Endothelial cell of umbilical vein (primary cell): Measurements from ENCODE around the gene SPDL1. TPM values are rescaled to one million over a fixed set of nuclear protein-coding genes. Genes with fewer than 3 reads are reported as not detected.
A peak's percentile ranks its signal among the peaks of the same experiment; 100 is the strongest.

Experiments
- BruUV-seq: library from RNA; stranded (reverse); fragments of 400-500 nt; replicated peaks from 2 replicates; lab custom pipeline; 2021; lab: Mats Ljungman, UMichigan
- CTCF ChIA-PET: fragments of 300-600, 350-600 bp; sonication (Branson Sonifier 250); formaldehyde crosslinking; loops from one replicate; lab custom pipeline; 2021; ENCODE audit warnings: antibody characterized with exemption, inconsistent platforms; lab: Charles Lee
- POLR2A ChIA-PET: fragments of 300-600, 350-600 bp; sonication (Branson Sonifier 250); formaldehyde crosslinking; loops from one replicate; lab custom pipeline; 2021; ENCODE audit warnings: antibody characterized with exemption, inconsistent platforms; lab: Charles Lee
- DNase-seq: peaks from one replicate; pipeline ENCODE4 v3.0.0-alpha.2; 2011; ENCODE audit warnings: low read depth, low spot score
- FAIRE-seq: peaks from 2 replicates; lab custom pipeline; 2011; peaks lifted over from hg19 to GRCh38; lab: Jason Lieb, UNC
- H2AFZ ChIP-seq: 2 replicates; pipeline ENCODE4 v1.6.0; 2012; ENCODE audit warnings: low read depth, low read length, control low read depth, inconsistent platforms
- H3K27ac ChIP-seq: 2 replicates; pipeline ENCODE4 v1.5.1; 2011; ENCODE audit warnings: low read depth, mild to moderate bottlenecking, control low read depth, low read length, moderate library complexity; ENCODE audit not compliant: insufficient read depth
- H3K27me3 ChIP-seq, 2 experiments: 2 replicates each; pipeline versions ENCODE4 v1.6.0 to v1.6.1; 2011; ENCODE audit warnings: low read length in 2 of 2, mixed read lengths in 1 of 2; ENCODE audit not compliant: control insufficient read depth in 2 of 2, insufficient read depth in 2 of 2
- H3K36me3 ChIP-seq, 2 experiments: 2 replicates in 1 of 2; 3 replicates in 1 of 2; pipeline ENCODE4 v1.5.1; 2011; ENCODE audit warnings: low read length in 2 of 2, mild to moderate bottlenecking in 1 of 2, moderate library complexity in 1 of 2; ENCODE audit not compliant: control insufficient read depth in 2 of 2, insufficient read depth in 2 of 2; ENCODE audit errors: extremely low read depth in 1 of 2
- H3K4me1 ChIP-seq: 3 replicates; pipeline ENCODE4 v1.5.1; 2011; ENCODE audit warnings: mild to moderate bottlenecking, low read length; ENCODE audit not compliant: control insufficient read depth, insufficient read depth; ENCODE audit errors: extremely low read depth
- H3K4me2 ChIP-seq: 2 replicates; pipeline ENCODE4 v1.6.1; 2011; ENCODE audit warnings: low read length, control low read depth, mixed read lengths; ENCODE audit not compliant: insufficient read depth
- H3K4me3 ChIP-seq, 3 experiments: fragments of 200-600 bp in 1 of 3; sonication (generic), shearing (Covaris generic) in 1 of 3; replicated peaks in 1 of 3; 2 replicates each; pipeline ENCODE4 v1.5.1; 2011 to 2016; ENCODE audit warnings: control low read depth in 3 of 3, low read length in 3 of 3, mild to moderate bottlenecking in 2 of 3, inconsistent platforms in 1 of 3, low read depth in 1 of 3, moderate library complexity in 1 of 3; ENCODE audit not compliant: insufficient read depth in 1 of 3
- H3K79me2 ChIP-seq: 2 replicates; pipeline ENCODE4 v1.6.0; 2012; ENCODE audit warnings: low read length, inconsistent platforms; ENCODE audit not compliant: control insufficient read depth, insufficient read depth
- H3K9ac ChIP-seq: replicated peaks from 2 replicates; pipeline ENCODE3; 2011; ENCODE audit warnings: low read length, control low read depth; ENCODE audit not compliant: insufficient read depth; ENCODE audit errors: extremely low read depth
- H3K9me1 ChIP-seq: replicated peaks from 3 replicates; pipeline ENCODE4 v1.6.0; 2011; ENCODE audit warnings: mild to moderate bottlenecking, low read length; ENCODE audit not compliant: control insufficient read depth, insufficient read depth; ENCODE audit errors: extremely low read depth
- H3K9me3 ChIP-seq: replicated peaks from 2 replicates; pipeline ENCODE4 v1.5.1; 2012; ENCODE audit warnings: low read length, inconsistent platforms; ENCODE audit not compliant: control insufficient read depth, insufficient read depth
- H4K20me1 ChIP-seq: replicated peaks from 2 replicates; pipeline ENCODE3; 2011; ENCODE audit warnings: mild to moderate bottlenecking, low read length; ENCODE audit not compliant: control insufficient read depth, insufficient read depth; ENCODE audit errors: extremely low read depth
- EZH2 ChIP-seq: IDR thresholded peaks from 2 replicates; pipeline ENCODE4 v1.6.1; 2012; ENCODE audit warnings: borderline replicate concordance, low read depth, mild to moderate bottlenecking, moderate library complexity, low read length, inconsistent platforms; ENCODE audit not compliant: severe bottlenecking
- FOS ChIP-seq: IDR thresholded peaks from 2 replicates; pipeline ENCODE4 v1.6.1; 2011; ENCODE audit warnings: mild to moderate bottlenecking, low read length, moderate library complexity, borderline replicate concordance; ENCODE audit not compliant: insufficient read depth
- GATA2 ChIP-seq: IDR thresholded peaks from 2 replicates; pipeline ENCODE4 v1.7.0; 2011; ENCODE audit warnings: low read depth, mild to moderate bottlenecking, moderate library complexity, mixed read lengths, low read length; ENCODE audit not compliant: insufficient read length, insufficient read depth
- JUN ChIP-seq: IDR thresholded peaks from 2 replicates; pipeline ENCODE4 v1.6.1; 2011; ENCODE audit warnings: borderline replicate concordance, low read depth; ENCODE audit not compliant: insufficient read length, insufficient read depth
- MYC ChIP-seq: IDR thresholded peaks from one replicate; pipeline ENCODE4 v1.6.1; 2011; ENCODE audit warnings: mild to moderate bottlenecking, low read depth, low read length
- POLR2A ChIP-seq: IDR thresholded peaks from 2 replicates; pipeline ENCODE4 v1.6.1; 2012; ENCODE audit warnings: low read depth, mild to moderate bottlenecking, control low read depth, low read length
- POLR2AphosphoS5 ChIP-seq: IDR thresholded peaks from 2 replicates; pipeline ENCODE4 v1.6.1; 2012; ENCODE audit warnings: low read depth, mild to moderate bottlenecking, control low read depth, low read length, moderate library complexity; ENCODE audit not compliant: insufficient read depth
- dilution Hi-C: fragments of 300-500 bp; cut with MboI; formaldehyde crosslinking; loops from one replicate; pipeline ENCODE4 v1.15.0; 2019; ENCODE audit warnings: low sequenced_read_pairs; ENCODE audit not compliant: extremely low pct_ligation_motif_present
- intact Hi-C: fragments of 100-400 bp; cut with micrococcal nuclease; formaldehyde crosslinking; loops from one replicate; pipeline ENCODE4 v1.10.0; 2022
- polyA plus RNA-seq, 4 experiments: library from polyadenylated mRNA; depleted of rRNA in 3 of 4; stranded (reverse) in 3 of 4; unstranded in 1 of 4; fragments of >200 nt; gene quantifications; 2 replicates each; pipeline versions ENCODE4 v1.2.1 to v1.2.3, GENCODE V29; 2011 to 2012; ENCODE audit warnings: missing spikeins in 1 of 4
- total RNA-seq: library from RNA; stranded (reverse); gene quantifications from 2 replicates; pipeline ENCODE4 v1.2.3, GENCODE V29; 2021
- TF ChIP-seq, protein P1 (sequence below): IDR thresholded peaks from 2 replicates; pipeline ENCODE4 v1.6.1; 2011; ENCODE audit not compliant: insufficient read depth, insufficient read length
- TF ChIP-seq, protein P2 (sequence below), 2 donors: IDR thresholded peaks; 1 replicate in 1 of 2; 2 replicates in 1 of 2; pipeline ENCODE4 v1.5.1; 2011; ENCODE audit warnings: low read length in 2 of 2, mild to moderate bottlenecking in 2 of 2, moderate library complexity in 2 of 2, control low read depth in 1 of 2, inconsistent platforms in 1 of 2, low read depth in 1 of 2; ENCODE audit not compliant: insufficient read depth in 1 of 2; ENCODE audit errors: extremely low read depth in 1 of 2

The SPDL1 gene
- total and polyA plus RNA-seq, 2 donors (not counting 3 experiments of a cell fraction or from before 2014, with no cell fraction given), result 19.7 to 51.8 TPM

DNA sequence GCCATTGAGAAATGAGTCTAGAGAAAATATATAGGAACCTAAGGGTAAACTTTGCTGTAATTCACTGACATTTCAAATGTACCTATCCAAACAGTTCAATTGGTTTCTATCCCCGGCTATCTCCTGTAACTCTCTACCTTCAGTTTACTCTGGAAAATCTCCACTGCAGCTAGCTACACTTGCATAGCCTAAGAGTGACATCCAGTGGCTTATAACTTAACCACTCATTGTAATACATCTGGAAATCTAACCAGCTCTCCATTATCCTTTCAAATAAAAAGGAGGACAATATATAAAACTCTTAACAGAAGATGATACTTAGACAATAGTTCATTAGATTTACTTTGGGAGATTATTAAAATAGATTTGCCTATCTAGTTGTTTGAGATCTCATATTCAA is 35.3 kb upstream of the SPDL1 start:
- H3K4me2 ChIP-seq, result no peak overlapping the region
- ChIA-PET POLR2A (no interaction called here), CTCF (interaction anchor here (1.0 to 5.8 kb wide), 14 partner anchors 9 to 668 kb away, joined by 3 to 92 read pairs (median 4); no protein-coding TSS in a partner anchor)
- no peaks in the 10 kb centered on the region for H3K36me3 ChIP-seq
- H2AFZ ChIP-seq, result no peak overlapping the region
- no peaks in the 10 kb centered on the region for H3K79me2 ChIP-seq
- no peak overlapping the region for H3K4me3 ChIP-seq
- intact Hi-C loops (loop anchor here (1.0 kb wide), 1 partner anchor 561 kb away; no protein-coding TSS in a partner anchor), dilution Hi-C loops (no loop called here)
- DNase-seq (peak; percentile 57), FAIRE-seq (no peak)
- TF ChIP-seq, protein P1, sequence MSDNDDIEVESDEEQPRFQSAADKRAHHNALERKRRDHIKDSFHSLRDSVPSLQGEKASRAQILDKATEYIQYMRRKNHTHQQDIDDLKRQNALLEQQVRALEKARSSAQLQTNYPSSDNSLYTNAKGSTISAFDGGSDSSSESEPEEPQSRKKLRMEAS, result no peak
- TF ChIP-seq, protein P2, sequence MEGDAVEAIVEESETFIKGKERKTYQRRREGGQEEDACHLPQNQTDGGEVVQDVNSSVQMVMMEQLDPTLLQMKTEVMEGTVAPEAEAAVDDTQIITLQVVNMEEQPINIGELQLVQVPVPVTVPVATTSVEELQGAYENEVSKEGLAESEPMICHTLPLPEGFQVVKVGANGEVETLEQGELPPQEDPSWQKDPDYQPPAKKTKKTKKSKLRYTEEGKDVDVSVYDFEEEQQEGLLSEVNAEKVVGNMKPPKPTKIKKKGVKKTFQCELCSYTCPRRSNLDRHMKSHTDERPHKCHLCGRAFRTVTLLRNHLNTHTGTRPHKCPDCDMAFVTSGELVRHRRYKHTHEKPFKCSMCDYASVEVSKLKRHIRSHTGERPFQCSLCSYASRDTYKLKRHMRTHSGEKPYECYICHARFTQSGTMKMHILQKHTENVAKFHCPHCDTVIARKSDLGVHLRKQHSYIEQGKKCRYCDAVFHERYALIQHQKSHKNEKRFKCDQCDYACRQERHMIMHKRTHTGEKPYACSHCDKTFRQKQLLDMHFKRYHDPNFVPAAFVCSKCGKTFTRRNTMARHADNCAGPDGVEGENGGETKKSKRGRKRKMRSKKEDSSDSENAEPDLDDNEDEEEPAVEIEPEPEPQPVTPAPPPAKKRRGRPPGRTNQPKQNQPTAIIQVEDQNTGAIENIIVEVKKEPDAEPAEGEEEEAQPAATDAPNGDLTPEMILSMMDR (IDR thresholded peaks at IDR 0.05; ENCODE audit: extremely low read depth in 1 of 2, insufficient read depth in 1 of 2, low read depth in 1 of 2, low read length in 2 of 2), result peak; percentile 8 to 14
- no peak for TF ChIP-seq GATA2
- no TSS peak for BruUV-seq
- H3K9me3 ChIP-seq, result no peaks in the 10 kb centered on the region
- H3K27ac ChIP-seq, result no peak overlapping the region
- H3K4me1 ChIP-seq, result no peaks in the 10 kb centered on the region
- no peak overlapping the region for H3K9ac ChIP-seq
- H3K27me3 ChIP-seq, result peaks cover 2 to 12% of the 10 kb centered on the region in 2 experiments
- H4K20me1 ChIP-seq, result no peaks in the 10 kb centered on the region
- no peaks in the 10 kb centered on the region for H3K9me1 ChIP-seq

DNA sequence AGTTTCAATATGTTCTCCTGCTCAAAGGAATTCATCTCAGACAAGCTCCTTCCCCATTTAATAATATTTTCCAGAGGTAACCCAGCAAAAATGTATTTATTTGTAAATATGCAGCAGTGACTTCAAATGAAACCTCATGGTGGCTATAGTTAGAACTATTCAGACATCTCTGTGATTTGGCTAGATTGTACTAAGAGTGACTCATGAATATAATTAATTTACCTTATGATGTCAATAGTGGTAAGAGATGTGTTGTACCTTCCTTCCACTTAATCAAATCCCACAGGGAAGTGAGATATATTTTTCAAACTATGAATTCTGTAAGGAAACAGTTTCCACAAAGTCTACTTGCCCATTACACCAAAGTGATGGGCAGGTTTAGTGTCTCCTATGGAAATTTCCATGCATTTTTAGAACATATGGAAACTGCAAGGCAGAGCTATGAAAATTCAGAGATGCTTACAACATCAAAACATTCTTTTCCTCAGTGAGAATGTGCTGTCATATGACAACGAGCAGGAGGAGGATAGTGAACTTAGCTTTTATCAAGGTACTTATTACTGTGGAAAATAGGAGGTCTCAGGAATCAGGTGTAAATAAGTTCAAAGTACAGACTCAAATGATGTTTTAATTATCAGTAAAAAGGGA is 34.0 kb upstream of the SPDL1 start:
- H4K20me1 ChIP-seq, result no peaks in the 10 kb centered on the region
- H3K36me3 ChIP-seq, result no peaks in the 10 kb centered on the region
- H2AFZ ChIP-seq, result no peak overlapping the region
- TF ChIP-seq, protein P1, result no peak
- no peak for TF ChIP-seq EZH2
- no peak for TF ChIP-seq POLR2AphosphoS5
- no peak for TF ChIP-seq GATA2
- TF ChIP-seq JUN, result no peak
- TF ChIP-seq POLR2A, result no peak
- TF ChIP-seq FOS, result no peak
- TF ChIP-seq MYC, result no peak
- TF ChIP-seq, protein P2 (IDR thresholded peaks at IDR 0.05; ENCODE audit: extremely low read depth in 1 of 2, insufficient read depth in 1 of 2, low read depth in 1 of 2, low read length in 2 of 2), result no peak
- FAIRE-seq (no peak), DNase-seq (no peak)
- intact Hi-C loops (no loop called here), dilution Hi-C loops (no loop called here)
- H3K27ac ChIP-seq, result no peak overlapping the region
- H3K4me3 ChIP-seq, result no peak overlapping the region
- ChIA-PET CTCF (interaction anchor here (1.1 to 5.8 kb wide), 6 partner anchors 7 to 561 kb away, joined by 3 to 92 read pairs (median 5); no protein-coding TSS in a partner anchor), POLR2A (no interaction called here)
- H3K27me3 ChIP-seq, result peaks cover 2 to 12% of the 10 kb centered on the region in 2 experiments
- no peaks in the 10 kb centered on the region for H3K4me1 ChIP-seq
- H3K9ac ChIP-seq, result no peak overlapping the region
- no peaks in the 10 kb centered on the region for H3K79me2 ChIP-seq
- no peaks in the 10 kb centered on the region for H3K9me3 ChIP-seq
- no peak overlapping the region for H3K4me2 ChIP-seq
- no TSS peak for BruUV-seq
- H3K9me1 ChIP-seq, result no peaks in the 10 kb centered on the region
